Urothelium cell line (cell line): Measurements from ENCODE around the gene SPRYD3.

Experiments used
- DNase-seq: peaks from one replicate; pipeline ENCODE4 v3.0.0; 2011; ENCODE audit warnings: low spot score, mixed read lengths
- FAIRE-seq: peaks from 2 replicates; lab custom pipeline; 2011; peaks lifted over from hg19 to GRCh38; lab: Jason Lieb, UNC

SPRYD3 gene

DNA sequence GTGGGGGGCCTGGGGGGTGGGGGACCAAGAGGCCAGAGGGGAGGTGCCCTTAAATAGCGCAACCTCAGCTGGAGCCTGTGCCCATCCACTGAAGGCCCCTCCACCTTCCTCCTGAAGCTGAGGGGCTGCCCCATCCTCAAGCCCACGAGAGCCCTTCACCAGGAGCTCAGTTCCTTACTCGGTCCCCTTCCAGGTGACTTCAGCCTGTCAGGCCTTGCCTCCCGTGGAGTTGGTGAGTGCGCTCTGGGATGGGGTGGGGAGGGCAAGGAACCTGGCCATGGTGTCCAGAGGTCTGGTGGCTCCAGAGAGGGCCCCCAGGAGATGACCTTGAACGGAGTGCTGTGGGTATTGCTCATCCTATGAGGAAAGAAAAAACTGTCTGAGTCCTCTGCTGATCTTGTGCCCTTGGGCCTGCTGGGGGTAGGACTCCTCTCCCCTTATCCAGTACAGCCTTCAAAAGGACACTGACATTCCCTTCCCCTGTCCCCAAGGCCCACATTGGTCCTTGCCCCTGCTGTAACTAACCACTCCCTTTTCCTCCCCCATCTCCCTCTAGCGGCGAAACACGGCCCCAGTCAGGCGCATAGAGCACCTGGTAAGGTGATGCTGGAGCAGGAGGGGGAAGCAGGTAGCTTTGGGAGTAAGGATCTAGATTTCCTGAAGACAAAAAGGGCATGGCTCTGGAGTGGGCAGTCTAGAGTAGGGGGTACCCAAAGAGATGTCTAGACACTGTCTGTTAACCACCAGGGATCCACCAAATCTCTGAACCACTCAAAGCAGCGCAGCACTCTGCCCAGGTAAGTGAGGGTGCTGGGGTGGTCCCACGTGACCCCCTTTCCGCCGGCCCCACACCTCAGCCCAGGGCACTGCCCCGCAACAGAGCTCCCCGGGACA, 25.7 kb downstream of the SPRYD3 start:
- FAIRE-seq (no peak), DNase-seq (no peak)

DNA sequence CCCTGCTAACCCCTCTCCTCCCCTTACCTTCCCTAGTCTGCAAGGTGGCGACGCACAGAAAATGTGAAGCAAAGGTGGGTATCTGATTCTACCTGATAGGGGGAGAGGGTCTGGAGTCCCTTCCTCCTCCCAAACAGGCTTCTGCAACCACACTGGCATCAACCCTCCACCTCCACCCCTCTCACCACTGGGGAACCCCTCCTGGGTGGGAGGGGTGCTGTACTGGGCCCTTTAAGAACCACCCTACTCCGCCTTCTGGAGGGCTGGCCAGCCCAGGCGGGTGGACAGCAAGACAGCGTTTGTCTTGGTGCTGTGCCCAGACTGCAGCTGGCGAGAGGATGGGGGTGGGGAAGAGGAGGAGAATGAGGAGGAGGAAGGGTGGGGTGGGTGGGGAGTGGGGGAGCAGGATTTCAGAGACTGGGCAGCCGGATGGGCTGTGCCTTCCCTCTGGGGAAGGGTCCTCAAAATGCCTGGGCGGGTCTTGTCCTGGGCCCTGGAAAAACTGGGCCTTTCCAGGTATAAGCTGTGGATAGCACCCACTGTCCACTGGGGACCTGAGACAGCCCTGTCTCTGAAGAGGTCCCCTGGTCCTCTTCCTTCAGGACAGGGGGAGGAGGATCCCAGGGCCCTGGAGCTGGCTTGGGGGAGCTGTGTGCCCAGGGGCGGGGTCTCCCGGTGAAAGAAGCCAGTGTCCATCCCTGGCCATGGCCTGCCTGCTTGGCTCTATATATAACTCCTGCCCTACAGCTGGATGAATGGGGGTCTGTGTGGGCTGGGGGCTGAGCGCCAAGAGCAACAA, 26.6 kb downstream of the SPRYD3 start:
- FAIRE-seq (peak; percentile 77), DNase-seq (peak; percentile 67)

DNA sequence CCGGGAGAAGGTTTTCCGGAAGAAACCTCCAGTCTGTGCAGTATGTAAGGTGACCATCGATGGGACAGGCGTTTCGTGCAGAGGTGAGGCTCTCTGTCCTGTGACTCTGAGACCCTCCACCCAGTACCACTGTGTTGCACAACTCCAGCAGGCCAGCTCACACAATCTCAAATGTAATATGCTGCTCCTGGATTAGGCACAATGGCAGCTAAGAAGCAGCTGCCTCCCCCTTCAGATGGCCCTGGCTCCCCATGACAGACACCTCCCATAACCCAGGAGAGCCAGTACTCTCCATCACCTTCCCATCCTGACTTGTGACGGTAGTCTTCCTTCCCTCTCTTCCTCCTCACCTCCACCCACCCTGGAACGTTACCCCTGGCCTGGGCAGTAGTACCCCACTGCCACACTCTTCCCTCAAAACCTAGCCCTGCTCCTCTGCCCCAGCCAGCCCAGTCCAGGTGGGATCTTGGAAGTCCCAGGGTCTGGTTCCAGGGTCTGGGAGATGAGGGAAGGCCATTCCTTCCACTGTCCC, 27.2 kb downstream of the SPRYD3 start:
- FAIRE-seq (peak; percentile 20), DNase-seq (no peak)

DNA sequence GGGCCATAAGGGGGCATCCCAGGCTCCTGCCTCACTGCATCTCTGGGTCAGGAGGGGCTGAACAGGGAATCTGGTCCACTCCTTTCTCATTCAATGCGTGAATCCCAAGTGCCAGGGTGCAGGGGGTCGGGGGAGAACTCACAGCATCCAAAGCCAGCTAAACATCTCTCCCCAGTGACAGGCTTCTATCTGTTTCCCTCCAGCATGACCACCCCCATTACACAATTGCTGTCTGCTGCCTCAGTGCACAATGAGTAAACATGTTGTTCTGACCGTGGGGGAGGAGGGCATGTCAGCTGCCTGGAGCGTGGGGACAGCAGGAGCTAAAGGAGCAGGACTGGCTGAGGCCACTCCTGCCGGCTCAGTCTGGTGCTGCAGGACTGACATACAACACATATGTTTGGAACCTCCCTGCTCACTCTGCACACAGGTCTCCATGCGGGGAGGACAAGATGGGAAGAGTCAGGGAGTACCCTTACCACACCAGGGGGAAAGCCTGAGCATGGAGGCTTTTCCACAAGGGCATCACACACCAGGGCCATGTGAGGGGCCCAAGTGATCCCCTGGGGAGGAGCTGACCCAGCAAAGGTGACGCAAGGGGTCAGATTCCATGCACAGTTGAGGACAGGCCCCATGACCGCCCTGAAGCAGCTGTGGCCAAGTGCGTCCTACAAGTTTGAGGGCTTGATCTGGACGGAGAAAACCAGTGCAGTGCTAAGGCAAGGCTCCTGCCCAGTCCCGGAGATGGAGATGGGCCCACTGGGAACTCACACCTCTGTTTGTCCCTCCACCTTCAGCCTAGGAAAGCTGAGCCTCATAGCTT, 27.9 kb downstream of the SPRYD3 start:
- no peak for FAIRE-seq

DNA sequence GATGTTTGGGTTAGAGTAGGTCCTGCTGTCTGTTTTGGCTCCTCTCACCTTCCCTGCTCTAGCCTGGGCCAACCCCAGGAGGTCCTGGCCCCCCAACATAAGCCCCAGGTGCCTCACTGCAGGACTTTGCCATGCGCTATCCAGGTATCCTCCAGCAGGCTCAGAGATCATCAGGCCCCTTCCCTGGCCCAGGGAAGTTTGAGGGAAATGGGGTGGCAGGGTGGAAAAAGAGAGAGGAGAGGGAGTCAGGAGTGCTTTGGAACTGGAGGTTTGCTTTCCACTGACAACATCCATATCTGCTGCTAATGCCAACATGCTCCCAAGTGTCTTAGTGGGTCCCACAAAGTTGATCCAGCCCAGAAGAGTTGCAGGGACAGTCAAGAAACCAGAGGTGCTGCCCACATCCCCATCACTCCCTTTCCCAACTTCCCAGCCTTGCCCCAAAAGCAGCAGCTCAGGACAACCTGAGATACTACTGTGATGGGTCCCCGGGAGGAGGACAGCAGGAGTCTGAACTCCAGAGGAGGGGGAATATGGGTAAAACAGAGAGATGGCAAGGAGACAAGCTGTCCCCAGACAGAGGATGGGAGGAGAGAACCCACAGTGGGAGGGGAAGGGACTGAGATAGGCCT, 28.6 kb downstream of the SPRYD3 start:
- FAIRE-seq (no peak), DNase-seq (no peak)

More for the DNA sequence above, 27.9 kb downstream of the SPRYD3 start:
- DNase-seq = no peak

DNA sequence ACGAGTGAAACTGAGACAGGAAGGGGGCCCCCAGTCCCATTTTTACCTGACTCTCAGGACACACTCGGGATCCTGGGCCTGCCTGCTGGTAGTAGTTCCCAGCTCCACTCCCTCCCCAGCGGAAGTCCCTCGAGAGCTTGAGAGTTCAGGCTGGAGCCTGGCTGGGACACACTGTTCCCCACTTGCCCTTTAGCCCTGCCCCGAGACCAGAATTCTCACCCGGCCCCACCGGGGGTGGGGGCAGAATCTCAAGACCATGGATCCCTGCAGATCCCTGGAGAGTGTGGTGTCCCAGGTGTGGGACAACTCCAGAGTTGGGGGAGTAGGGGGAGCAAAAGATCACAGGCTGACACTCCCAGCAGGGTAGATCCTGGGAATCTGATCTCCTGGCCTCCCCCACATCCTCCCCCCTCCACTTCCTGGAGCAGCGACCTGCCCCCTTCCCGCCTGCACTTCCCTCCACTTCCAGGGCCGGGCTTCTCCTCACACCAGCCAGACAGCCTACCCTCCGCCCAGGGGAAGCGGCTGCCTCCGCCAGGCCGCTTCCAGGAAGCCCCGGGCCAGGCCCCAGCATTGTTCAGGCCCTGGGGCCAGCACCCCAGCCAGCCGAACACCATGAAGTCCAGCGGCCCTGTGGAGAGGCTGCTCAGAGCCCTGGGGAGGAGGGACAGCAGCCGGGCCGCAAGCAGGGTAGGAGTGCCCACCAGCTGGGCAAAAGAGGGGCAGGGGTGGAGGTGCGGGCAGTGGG, 29.4 kb downstream of the SPRYD3 start, which contains the start of gene TNS2:
Gene TNS2, plus strand, starts transcription at position 495 of the 748 bp plus-strand sequence. Its CDS starts 121 bp downstream, at position 616.
- FAIRE-seq (no peak), DNase-seq (peak; percentile 61)

DNA sequence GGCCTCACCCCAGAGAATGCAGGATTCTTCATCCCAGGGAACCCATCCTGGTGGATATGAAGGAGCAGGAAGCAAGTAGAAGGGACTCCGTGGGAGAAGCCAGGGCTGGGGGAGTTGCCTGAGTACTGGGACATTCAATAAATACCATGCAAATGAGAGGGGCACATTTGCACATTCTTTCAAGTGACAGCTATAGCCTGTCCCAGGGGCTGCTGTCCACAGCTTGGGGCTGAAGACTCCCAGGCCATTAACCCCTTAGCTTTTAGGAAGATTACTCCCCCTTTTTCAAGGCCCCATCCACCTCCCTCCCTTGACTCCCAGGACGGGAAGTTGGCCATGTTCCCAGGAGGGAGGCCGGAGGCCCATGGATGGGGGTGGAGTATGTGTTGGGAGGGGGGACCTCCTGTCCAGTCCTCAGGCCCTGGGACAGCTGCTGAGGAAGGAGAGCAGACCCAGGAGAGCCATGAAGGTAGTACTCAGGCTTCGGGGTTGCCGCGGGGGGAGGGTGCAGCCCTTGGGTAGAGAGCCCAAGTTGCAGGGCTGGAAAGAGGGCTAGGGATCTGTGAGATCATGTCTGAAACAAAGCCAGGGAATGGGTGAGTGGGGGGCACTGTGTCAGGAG, 30.3 kb downstream of the SPRYD3 start:
- peak; percentile 57 for DNase-seq
- FAIRE-seq = no peak

DNA sequence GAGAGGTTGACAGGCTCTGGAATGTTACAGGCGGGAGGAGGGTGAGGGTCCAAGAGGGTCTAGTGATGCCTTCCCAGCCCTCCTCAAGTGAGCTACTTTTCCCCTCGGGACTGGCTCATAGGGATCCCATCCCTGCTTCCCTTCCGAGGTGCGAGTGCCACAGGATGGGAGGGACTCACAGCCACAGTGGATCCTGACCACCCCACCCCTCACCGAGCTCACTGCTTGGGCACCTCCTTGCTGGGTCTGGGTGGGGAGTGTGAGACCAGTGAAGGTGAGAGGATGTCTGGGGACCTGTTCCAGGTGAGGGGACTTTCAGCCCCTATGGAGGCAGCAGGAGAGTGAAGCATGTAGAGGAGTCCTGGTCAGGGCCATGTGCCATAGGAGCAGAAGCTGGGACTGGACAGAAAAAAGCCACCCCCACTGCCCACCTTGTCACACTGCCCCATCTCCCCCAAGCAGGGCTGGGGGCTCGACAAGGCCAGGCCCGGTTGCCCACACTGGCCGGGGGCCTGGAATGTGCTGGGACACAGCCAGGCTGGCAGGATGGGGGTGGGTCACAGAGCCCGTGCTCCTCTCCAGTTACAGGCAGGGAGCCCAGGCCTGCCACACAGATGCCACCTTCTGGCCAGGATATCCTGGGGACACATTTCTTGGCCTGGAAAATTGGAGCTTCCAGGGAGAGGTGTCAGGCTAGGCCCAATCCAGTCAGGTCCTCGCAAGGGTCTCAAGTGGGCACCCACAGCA, 31.0 kb downstream of the SPRYD3 start:
- no peak for FAIRE-seq
- DNase-seq = peak; percentile 59

DNA sequence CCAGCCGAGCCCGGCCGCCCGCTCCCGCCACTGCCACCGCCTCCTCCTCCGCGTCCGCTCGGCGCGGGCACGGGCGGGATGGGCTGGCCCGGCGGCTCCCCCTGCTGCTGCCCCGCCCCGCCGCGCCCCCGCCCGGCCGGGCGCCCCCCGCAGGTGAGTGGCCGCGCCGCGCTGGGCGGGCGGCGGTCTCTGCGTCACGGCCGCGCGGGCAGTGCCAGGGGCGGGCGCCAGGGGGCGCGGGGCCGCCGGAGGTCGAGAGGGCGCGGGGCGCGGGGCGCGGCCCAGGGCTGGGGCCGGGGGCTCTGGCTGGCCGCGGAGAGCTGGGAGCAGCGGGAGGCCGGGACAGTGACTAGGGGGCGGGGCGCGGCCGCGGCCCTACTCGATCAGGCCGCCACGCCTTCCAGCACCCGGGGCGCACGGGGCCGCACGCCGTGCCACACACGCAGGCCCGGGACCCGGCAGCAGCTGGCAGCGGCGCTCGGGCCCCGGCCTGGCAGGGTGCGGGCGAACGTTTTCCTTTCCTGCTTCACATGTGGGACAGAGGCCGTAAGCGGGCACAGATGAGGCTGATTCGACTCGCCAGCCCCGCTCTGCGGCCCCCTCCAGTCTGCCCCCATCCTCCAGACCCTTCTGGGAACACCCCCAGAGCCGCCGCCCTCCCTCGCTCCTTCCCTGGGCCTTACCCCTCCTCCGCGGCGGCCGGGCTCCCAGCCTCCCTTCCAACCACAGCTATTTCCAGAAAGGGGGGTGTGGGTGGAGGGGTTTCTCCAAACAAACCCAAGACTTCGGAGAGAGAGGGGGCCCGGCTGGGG, 31.8 kb downstream of the SPRYD3 start:
- DNase-seq (peak; percentile 92), FAIRE-seq (no peak)

DNA sequence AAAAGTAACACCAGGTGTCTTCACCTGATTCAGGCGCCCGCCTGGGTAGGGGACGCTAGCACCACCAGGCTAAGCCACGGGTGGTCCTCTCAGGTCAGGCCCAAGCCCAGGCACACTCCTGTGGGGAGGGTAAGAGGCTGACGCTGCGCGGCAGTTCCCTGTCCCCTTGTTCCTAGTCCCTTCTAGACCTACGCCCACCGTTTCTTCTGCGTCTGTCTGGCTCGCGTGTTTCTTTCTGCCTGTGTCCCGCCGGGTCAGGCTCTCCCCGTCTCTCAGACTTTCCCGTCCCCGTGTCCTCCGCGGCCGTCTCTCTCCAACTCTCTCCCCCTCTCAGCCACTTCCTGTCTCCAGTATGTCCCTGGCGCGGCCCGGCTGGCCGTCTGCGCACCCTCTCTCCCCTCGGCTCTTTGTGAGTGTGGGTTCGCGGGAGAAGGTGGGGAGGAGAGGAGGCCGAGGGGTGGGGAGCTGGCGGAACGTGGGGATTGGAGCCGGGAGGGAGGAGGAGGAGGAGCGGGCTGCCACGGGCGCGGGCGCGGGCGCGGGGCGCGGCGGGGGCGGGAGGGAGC, 32.5 kb downstream of the SPRYD3 start:
- no peak for FAIRE-seq
- DNase-seq = no peak

DNA sequence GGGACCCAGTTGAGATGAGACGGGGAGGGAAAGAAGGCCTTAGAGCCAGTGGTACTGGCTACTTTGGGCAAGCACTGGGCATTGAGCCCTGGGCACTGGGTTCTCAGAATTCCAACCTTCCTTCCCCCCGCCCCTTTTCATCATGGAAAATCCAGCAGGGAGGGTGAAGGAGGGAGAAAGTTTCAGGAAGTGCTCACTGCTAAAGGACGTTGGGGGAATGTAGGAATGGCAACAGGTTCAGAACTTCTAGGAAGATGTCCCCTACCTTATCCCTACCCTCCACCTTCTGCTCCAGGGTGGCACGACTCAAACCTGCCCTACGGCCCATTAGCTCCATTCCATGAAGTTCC, 33.5 kb downstream of the SPRYD3 start:
- FAIRE-seq = no peak

DNA sequence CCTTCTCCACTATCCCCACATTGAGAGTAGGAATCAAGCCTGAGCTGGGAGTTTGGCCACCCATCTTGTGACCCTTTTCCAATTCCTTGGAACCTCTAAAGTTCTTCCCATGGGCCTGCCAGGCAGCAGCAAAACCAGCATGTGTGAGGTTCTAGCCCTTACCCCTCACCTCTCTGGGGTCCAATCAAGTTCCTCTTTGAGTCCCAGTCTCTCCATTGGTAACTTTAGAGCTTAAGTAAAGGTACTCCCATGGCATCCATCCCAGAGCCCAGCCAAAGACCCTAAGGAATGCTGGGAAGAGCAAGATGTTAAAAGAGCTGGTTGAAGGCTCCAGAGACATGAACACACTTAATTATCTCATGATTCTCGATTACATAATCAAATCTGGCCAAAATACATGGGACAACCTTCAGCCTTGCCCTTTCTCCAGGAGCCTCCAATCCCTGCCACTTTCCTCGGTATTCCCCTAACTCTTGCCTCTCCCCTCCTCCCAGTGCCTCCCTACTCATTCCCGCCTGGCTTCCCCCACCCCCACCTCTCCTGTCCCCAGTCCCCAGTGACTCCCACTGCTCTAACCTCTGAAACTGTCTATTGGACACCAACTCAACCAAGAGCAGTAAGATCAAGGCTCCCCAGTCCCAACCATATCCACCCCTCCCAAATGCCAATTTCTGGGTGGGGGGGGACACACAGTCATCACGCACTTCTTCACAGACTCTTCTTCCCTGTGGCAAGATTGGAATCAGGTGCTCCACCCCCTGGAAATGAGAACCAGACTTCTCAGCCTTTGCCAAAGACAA, 34.1 kb downstream of the SPRYD3 start:
- FAIRE-seq (no peak), DNase-seq (no peak)

More for the DNA sequence above, 33.5 kb downstream of the SPRYD3 start:
- DNase-seq = no peak

DNA sequence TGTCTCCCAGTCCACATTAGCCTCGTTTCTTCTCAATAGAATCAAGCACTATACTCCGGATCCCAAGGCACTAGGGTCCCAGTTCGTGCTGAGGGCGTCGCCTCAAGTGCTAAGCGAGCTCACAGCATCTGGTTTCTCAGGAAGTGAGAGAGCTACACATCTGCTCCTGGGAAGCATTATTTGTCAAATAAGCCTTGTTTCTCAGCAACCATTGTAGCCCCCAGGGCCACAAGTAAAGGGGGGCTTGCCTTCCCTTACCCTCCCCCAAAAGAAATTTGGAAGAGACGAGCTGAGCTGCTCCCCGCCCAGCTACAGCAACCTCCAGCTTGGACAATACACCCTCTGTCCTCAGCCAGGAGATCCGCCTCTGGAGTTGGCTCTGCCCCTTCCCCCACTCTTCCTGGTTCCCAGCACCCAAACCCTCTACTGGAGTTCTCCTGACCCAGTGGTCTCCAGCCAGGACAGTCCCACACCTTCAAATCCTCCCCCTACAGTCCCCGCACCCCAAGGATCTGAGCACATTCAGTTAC, 35.1 kb downstream of the SPRYD3 start:
- DNase-seq = no peak
- FAIRE-seq = no peak

DNA sequence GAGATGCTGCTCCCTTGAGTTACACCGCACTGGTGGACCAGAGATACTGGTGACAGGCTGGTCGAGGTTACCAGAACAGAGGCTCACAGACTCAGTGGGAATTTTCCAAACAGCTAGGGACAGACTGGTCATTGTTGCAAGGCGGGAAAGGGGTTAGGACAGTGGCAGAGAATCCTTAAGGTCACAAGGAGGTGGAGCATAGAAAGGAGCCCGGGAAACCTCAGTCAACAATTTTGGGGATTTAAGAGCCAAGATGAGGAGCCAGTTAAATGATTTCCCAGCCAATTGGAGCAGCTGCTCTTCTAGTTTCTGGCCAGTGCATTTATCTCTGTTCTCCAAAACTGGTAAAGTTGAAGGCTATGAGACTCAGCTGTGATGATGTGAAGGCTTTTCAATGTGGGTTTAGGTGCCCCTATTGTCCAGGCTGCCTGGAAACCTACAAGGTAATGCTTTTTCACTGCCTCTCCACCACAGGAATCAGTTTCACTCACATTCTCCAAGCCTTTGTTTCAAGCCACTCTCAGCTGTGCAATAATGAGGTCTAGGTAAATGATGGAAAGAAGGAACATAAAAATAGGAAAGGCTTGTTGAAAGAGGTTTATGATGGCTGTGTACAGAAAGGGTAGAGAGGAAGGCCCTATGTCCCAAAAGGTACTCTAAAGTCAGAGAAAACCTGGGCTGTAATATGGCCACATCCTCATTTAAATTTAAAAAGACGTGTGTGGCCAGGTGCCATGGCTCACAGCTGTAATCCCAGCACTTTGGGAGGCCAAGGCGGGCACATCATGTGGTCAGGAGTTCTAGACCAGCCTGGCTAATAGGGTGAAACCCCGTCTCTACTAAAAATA, 36.4 kb downstream of the SPRYD3 start:
- DNase-seq (no peak), FAIRE-seq (no peak)

DNA sequence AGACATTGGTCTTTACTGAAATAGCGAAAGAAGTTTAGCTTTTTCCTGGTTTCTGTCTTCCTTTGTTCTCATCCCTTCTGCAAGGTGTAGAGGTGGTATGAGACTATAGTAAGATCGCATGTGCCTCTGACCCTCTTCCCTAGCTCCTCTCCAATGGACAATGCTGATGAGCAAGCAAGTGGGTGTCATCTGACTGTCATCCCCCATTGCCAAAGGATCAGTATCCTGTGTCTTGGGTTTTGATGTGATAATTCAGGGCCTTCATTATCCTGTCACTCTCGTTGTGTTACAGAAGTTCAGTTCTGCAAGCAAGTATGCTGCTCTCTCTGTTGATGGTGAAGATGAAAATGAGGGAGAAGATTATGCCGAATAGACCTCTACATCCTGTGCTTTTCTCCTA, 39.3 kb downstream of the SPRYD3 start:
- no peak for DNase-seq
- FAIRE-seq = no peak
